ENCODE measurements around the gene SLC6A6.

The SLC6A6 gene

DNA sequence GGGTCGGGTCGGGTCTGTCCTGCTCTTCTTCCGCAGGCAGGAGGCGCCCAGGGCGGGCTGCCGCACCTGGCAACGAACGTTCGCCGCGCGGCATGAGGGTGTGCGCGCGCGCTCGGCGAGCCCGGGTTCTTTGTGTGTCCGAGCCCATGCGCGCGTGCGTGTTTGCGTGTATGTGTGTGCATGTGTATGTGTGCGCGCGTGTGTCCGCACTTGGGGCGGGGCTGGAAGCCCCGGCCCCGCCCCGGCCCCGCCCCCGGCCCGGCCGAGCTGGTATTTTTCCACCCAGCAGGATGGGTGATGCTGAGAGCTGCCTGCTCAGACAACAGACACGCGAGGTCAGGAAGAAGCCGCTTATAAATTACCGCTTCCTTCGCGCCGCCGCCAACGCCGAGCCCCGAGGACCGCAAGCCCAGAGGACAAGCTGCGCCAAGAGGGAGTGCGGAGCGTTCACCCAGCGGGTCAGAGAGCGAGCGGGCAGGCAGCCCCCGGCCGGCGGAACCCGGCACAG is at the start of gene SLC6A6:
Gene SLC6A6 (plus strand): TSS at position 303 of the 508 bp plus-strand sequence. CDS start 41,029 bp downstream, outside the sequence.
- peak within 1 kb of the TSS; percentile 88 for H3K4me3 ChIP-seq (ENCODE audit: low read depth, low read length)
- TF ChIP-seq, protein P1, sequence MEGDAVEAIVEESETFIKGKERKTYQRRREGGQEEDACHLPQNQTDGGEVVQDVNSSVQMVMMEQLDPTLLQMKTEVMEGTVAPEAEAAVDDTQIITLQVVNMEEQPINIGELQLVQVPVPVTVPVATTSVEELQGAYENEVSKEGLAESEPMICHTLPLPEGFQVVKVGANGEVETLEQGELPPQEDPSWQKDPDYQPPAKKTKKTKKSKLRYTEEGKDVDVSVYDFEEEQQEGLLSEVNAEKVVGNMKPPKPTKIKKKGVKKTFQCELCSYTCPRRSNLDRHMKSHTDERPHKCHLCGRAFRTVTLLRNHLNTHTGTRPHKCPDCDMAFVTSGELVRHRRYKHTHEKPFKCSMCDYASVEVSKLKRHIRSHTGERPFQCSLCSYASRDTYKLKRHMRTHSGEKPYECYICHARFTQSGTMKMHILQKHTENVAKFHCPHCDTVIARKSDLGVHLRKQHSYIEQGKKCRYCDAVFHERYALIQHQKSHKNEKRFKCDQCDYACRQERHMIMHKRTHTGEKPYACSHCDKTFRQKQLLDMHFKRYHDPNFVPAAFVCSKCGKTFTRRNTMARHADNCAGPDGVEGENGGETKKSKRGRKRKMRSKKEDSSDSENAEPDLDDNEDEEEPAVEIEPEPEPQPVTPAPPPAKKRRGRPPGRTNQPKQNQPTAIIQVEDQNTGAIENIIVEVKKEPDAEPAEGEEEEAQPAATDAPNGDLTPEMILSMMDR (IDR thresholded peaks at IDR 0.05; ENCODE audit: borderline replicate concordance, insufficient read depth, low read depth, low read length), result peak; percentile 50; the same call in 1 of the 2 replicates

DNA sequence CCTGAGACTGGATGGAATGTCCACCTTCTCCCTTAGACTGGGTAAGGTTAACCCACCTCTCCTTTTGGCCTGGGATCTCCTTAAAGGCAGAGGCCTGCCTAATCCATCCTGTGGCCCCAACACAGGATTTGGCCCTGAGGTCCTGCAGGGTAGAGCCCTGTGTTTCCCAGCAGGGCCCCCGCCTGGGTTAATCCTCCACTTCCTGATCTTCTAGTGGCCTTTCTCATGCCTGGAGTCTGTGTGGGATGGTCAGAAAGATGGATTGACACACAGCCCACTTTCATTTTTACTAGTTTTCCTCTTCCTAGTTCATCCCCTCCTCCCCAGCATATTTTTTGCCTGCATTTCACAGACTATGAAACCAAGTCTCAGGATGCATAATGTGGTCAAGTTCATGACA is 48.9 kb upstream of the SLC6A6 start:
- no peak overlapping the region for H3K4me3 ChIP-seq (ENCODE audit: low read depth, low read length)
- TF ChIP-seq, protein P1 (IDR thresholded peaks at IDR 0.05; ENCODE audit: borderline replicate concordance, insufficient read depth, low read depth, low read length), result no peak

DNA sequence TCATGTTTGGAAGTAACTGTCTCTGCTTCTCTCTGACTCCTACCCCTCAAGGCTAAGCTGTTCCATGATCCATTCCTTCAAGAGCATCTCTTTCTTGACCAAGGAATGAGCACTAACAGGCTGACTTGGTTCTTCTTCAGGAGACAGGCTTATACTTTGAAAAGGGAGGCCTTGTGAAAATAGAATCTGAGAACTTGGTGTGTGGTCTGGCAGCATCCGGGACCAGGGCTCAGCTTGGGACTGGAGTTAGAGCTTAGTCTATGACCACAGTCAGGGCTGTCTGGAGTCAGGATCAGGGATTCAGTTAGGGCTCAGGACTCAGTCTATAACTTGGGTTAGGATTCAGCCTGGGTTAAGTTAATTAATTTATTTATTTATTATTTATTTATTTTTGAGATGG is 44.9 kb upstream of the SLC6A6 start:
- H3K4me3 ChIP-seq (ENCODE audit: low read depth, low read length), result no peak overlapping the region
- TF ChIP-seq, protein P1 (IDR thresholded peaks at IDR 0.05; ENCODE audit: borderline replicate concordance, insufficient read depth, low read depth, low read length), result no peak

DNA sequence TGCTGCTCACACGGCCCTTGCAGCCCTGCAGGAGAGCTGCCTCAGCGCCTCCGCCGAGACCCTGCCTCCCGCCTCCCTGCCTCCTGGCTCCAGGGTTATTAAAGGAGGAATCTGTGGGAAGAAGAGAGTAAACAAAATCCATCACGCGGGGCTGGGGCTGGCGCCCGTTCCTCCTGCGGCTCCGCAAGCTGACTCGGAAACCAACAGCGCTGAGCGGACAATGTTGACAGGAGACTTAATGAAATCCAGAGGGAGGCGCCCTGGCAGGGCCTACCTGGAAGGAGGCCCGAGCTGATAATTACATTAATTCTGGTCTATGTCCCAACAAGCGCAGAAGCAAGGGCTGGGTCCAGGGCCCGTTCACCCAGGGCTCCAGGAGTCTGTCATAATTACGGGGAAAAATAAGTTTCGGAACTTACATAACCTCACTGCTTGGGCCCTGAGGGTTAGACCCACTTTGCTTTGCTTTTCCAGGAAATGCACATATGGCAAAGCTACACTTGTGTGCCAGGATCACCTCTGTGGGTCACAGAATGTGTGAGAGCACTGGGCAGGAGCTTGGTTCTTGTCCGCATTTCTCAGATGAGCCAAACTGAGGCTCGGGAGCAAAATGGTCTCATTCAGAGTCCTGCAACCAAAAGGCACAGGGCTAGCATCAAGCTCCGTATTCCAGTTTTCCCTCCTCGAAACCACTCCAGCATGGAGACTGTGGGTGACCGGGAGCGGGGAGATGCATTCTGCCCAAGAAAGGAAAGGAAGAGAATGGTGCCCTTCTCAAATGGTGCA is 43.8 kb upstream of the SLC6A6 start:
- no peak overlapping the region for H3K4me3 ChIP-seq (ENCODE audit: low read depth, low read length)
- TF ChIP-seq, protein P1 (IDR thresholded peaks at IDR 0.05; ENCODE audit: borderline replicate concordance, insufficient read depth, low read depth, low read length), result no peak

DNA sequence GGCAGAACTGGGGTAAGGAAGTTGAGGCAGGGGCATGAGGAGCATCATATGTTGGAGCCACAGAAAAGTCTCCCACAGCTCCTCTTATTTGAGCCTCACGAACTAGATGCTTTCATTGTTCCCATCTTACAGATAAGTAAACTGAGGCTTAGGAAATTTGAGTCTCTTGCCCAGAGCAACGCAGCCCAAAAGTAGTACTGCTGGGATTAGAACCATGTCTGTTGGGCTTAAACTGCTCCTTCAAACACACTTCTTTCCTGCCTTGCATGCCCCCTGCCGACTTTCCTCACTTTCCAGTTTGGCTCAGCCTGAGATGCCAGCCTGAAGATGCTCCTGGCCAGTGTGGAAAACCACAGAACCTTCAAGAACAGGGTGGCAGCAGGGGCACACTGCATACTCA is 43.1 kb upstream of the SLC6A6 start:
- no peak overlapping the region for H3K4me3 ChIP-seq (ENCODE audit: low read depth, low read length)
- TF ChIP-seq, protein P1 (IDR thresholded peaks at IDR 0.05; ENCODE audit: borderline replicate concordance, insufficient read depth, low read depth, low read length), result no peak

DNA sequence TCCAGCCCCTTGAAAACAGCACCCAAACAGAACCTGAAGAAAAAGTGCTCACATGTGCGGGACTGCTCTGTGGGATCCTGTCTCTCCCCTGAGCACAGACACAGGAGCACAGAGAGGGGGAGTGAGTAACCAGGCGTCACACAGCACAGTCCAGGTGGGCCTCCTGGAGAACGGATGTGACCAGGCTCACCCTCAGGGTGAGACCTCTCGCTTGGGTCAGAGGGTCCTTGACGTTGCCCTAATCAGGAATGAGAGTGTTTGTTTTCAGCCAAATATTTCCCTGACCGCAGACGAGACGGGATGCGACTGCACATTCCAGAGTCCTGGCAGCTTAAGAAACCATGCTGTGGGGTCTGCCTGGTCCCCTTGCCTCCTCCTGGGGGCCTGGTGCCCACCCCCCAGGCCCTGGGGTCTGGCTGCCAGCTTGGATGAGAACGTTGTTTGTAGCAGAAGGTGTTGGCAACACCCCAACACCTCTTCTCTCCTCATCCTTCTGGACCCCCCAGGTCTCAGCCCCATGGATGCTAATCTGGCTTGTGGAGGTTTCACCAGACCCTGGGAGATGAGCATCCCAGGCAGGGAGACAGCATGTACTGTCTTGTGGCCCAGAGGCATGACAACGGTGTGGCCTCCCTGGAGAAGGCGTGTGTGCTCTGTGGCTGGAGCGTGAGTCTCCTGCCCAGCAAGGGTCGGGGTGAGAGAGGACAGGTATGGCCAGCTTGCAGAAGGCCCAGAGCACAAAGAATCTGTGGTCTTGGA is 42.1 kb upstream of the SLC6A6 start:
- TF ChIP-seq, protein P1 (IDR thresholded peaks at IDR 0.05; ENCODE audit: borderline replicate concordance, insufficient read depth, low read depth, low read length), result no peak
- H3K4me3 ChIP-seq (ENCODE audit: low read depth, low read length), result no peak overlapping the region
